Tibial nerve (tissue), 4 donors: ENCODE data around the gene SLC25A51.

Experiments used
- EP300 ChIP-seq, 2 donors: sonication (generic); formaldehyde crosslinking; IDR thresholded peaks; one replicate each; pipeline ENCODE4 v1.6.1; 2017; ENCODE audit warnings: antibody characterized with exemption in 2 of 2, mild to moderate bottlenecking in 1 of 2
- TF ChIP-seq, protein P1 (sequence below), 5 experiments: fragments of 200-600 bp in 3 of 5; fragments of 450-650 bp in 2 of 5; sonication (generic) in 3 of 5; IDR thresholded peaks; one replicate each; pipeline ENCODE4 v1.5.1; 2016 to 2019; ENCODE audit warnings: antibody characterized with exemption in 5 of 5, mild to moderate bottlenecking in 3 of 5, moderate library complexity in 2 of 5

DNA sequence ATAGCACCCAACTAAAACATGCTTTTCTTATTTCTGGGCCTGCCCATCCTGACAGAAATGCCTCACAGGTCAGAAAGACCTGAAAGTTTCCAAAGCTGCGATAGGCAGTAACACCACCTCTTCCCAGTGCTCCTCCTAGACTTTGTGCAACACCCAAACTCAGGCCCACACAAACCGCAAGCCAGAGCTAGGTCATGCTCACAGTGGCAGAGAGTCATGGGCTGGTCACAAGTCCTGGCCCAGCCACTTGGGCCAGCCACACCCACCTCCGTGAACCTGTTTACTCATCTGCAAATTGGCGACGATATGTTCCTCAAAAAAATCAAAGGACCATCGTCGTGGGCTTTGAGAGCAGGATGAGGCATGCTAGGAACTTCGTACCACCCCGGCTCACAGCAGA lies 44.0 kb upstream of the SLC25A51 start:
- TF ChIP-seq, protein P1, sequence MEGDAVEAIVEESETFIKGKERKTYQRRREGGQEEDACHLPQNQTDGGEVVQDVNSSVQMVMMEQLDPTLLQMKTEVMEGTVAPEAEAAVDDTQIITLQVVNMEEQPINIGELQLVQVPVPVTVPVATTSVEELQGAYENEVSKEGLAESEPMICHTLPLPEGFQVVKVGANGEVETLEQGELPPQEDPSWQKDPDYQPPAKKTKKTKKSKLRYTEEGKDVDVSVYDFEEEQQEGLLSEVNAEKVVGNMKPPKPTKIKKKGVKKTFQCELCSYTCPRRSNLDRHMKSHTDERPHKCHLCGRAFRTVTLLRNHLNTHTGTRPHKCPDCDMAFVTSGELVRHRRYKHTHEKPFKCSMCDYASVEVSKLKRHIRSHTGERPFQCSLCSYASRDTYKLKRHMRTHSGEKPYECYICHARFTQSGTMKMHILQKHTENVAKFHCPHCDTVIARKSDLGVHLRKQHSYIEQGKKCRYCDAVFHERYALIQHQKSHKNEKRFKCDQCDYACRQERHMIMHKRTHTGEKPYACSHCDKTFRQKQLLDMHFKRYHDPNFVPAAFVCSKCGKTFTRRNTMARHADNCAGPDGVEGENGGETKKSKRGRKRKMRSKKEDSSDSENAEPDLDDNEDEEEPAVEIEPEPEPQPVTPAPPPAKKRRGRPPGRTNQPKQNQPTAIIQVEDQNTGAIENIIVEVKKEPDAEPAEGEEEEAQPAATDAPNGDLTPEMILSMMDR (IDR thresholded peaks at IDR 0.05) = no peak
- no peak for TF ChIP-seq EP300 (IDR thresholded peaks at IDR 0.05)
